NCI-H2227 treated with DMSO at 0.1 percent for 48 hours (cell line): ENCODE measurements around the gene MLH3.
A peak's percentile ranks its signal among the peaks of the same experiment; 100 is the strongest.
"Not testable (repeated sequence)": the region's sequence is repeated elsewhere in the genome, so short reads cannot be mapped to it uniquely, and the experiment has no call there.

Source experiments
- DNase-seq: peaks from one replicate; lab custom pipeline; 2025; lab: John Stamatoyannopoulos, UW

MLH3 gene

GRCh38 chr14:75025876-75026275 is 25.4 kb downstream of the MLH3 start:
- DNase-seq, result no peak

- no peak for DNase-seq
Measured at GRCh38 chr14:75025082-75025481, 26.2 kb downstream of the MLH3 start.

- DNase-seq, result no peak
Measured at GRCh38 chr14:75023108-75023507, 28.2 kb downstream of the MLH3 start.

- no peak for DNase-seq
Measured at GRCh38 chr14:75022655-75023054, 28.6 kb downstream of the MLH3 start.

- DNase-seq, result no peak
Measured at GRCh38 chr14:75018694-75019093, 32.6 kb downstream of the MLH3 start.

- no peak for DNase-seq
Measured at GRCh38 chr14:75016815-75017214, 34.5 kb downstream of the MLH3 start.

GRCh38 chr14:75015496-75015895 is 35.8 kb downstream of the MLH3 start:
- DNase-seq, result no peak

- DNase-seq, result no peak
Measured at GRCh38 chr14:75013290-75013689, 38.0 kb downstream of the MLH3 start.

- DNase-seq, result peak; percentile 97
Measured at GRCh38 chr14:75011356-75011994, 39.8 kb downstream of the MLH3 start.

GRCh38 chr14:75010472-75011093 is 40.7 kb downstream of the MLH3 start:
- no peak for DNase-seq

GRCh38 chr14:75009176-75009575 is 42.1 kb downstream of the MLH3 start:
- DNase-seq, result no peak

GRCh38 chr14:75005357-75005756 is 45.9 kb downstream of the MLH3 start:
- DNase-seq, result no peak

GRCh38 chr14:75003250-75004027 is 47.8 kb downstream of the MLH3 start:
- no peak for DNase-seq

GRCh38 chr14:75002392-75003249 is 48.6 kb downstream of the MLH3 start, which contains the start of gene EIF2B2:
Gene EIF2B2 (plus strand): TSS chr14:75002921. CDS start chr14:75002991, 70 bp downstream.
- DNase-seq, result peak; percentile 90

- no peak for DNase-seq
Measured at GRCh38 chr14:75001899-75002298, 49.4 kb downstream of the MLH3 start.

- DNase-seq, result no peak
Measured at GRCh38 chr14:75001261-75001660, 50.0 kb downstream of the MLH3 start.

- not testable (repeated sequence) for DNase-seq
Measured at GRCh38 chr14:74995781-74996180, 55.5 kb downstream of the MLH3 start.

GRCh38 chr14:74994182-74994581 is 57.1 kb downstream of the MLH3 start:
- DNase-seq, result not testable (repeated sequence)

- DNase-seq, result no peak
Measured at GRCh38 chr14:74988993-74989392, 62.3 kb downstream of the MLH3 start.

- no peak for DNase-seq
Measured at GRCh38 chr14:74988131-74988530, 63.1 kb downstream of the MLH3 start.

- DNase-seq, result no peak
Measured at GRCh38 chr14:74985806-74986205, 65.5 kb downstream of the MLH3 start.

GRCh38 chr14:74985028-74985310 is 66.3 kb downstream of the MLH3 start:
- DNase-seq, result no peak
